Right lobe of liver (tissue), 4 donors: ENCODE data around the gene SAT2.

ENCODE experiments used
- CTCF ChIP-seq, 4 donors: fragments of 200-600 bp in 3 of 4; fragments of 450-650 bp in 1 of 4; IDR thresholded peaks; one replicate each; pipeline versions ENCODE4 v1.5.1 to v1.8.0; 2016 to 2022; ENCODE audit warnings: antibody characterized with exemption in 4 of 4, mild to moderate bottlenecking in 2 of 4
- POLR2A ChIP-seq: fragments of 450-650 bp; IDR thresholded peaks from one replicate; pipeline ENCODE4 v1.6.1; 2017; ENCODE audit warnings: antibody characterized with exemption, mild to moderate bottlenecking
- donor health status: DM: no; HTN: no; CAD: no.
- donor health status: DM: no; HTN: no; CAD: no.
- donor health status: DM: no; HTN: yes; CAD: no.

- TF ChIP-seq CTCF (IDR thresholded peaks at IDR 0.05) (no peak), POLR2A (peak; percentile 88)
These were observed 44.1 kb downstream of the SAT2 start, which contains the start of gene MPDU1 for GRCh38 chr17:7583253-7584109.
